Caco-2 (cell line): ENCODE measurements around the gene KNG1. TPM values are rescaled to one million over a fixed set of nuclear protein-coding genes. Genes with fewer than 3 reads are reported as not detected.
A peak's percentile ranks its signal among the peaks of the same experiment; 100 is the strongest.

Experiments used
- BruUV-seq: library from RNA; stranded (reverse); fragments of 400-500 nt; replicated peaks from 2 replicates; lab custom pipeline; 2021; lab: Mats Ljungman, UMichigan
- CTCF ChIA-PET: fragments of 300-600 bp; sonication (Branson Sonifier 250); formaldehyde crosslinking; loops from one replicate; lab custom pipeline; 2022; ENCODE audit warnings: antibody characterized with exemption; lab: Charles Lee
- POLR2A ChIA-PET: fragments of 300-600 bp; sonication (Branson Sonifier 250); formaldehyde crosslinking; loops from one replicate; lab custom pipeline; 2022; ENCODE audit warnings: antibody characterized with exemption; lab: Charles Lee
- DNase-seq, 2 experiments: peaks; one replicate each; pipeline versions ENCODE4 v3.0.0 to v3.0.0-alpha.2; 2020 to 2022
- H3K27me3 ChIP-seq: replicated peaks from 2 replicates; pipeline ENCODE4 v1.6.0; 2011; ENCODE audit warnings: low read length; ENCODE audit not compliant: control insufficient read depth, insufficient read depth
- H3K36me3 ChIP-seq: 2 replicates; pipeline ENCODE4 v1.5.1; 2011; ENCODE audit warnings: low read length; ENCODE audit not compliant: control insufficient read depth, insufficient read depth
- H3K4me1 ChIP-seq: fragments of 250-450 bp; sonication (Bioruptor Pico); 2 replicates; pipeline ENCODE4 v1.5.1; 2020; ENCODE audit warnings: mild to moderate bottlenecking
- H3K4me3 ChIP-seq: 2 replicates; pipeline ENCODE4 v1.5.1; 2011; ENCODE audit warnings: low read depth, mild to moderate bottlenecking, control low read depth, low read length
- H3K9me3 ChIP-seq: fragments of 250-450 bp; sonication (Bioruptor Pico); 2 replicates; pipeline ENCODE4 v1.5.1; 2020; ENCODE audit warnings: mild to moderate bottlenecking, moderate library complexity
- H3K27ac Mint-ChIP-seq: one replicate; pipeline ENCODE4 v1.8.0; 2022; ENCODE audit warnings: mixed read lengths; ENCODE audit not compliant: unreplicated experiment
- H3K27me3 Mint-ChIP-seq: one replicate; pipeline ENCODE4 v1.8.0; 2022; ENCODE audit warnings: mixed read lengths; ENCODE audit not compliant: insufficient read depth, unreplicated experiment
- H3K36me3 Mint-ChIP-seq: one replicate; pipeline ENCODE4 v1.8.0; 2022; ENCODE audit warnings: mild to moderate bottlenecking, mixed read lengths; ENCODE audit not compliant: insufficient read depth, unreplicated experiment
- H3K4me1 Mint-ChIP-seq: one replicate; pipeline ENCODE4 v1.8.0; 2022; ENCODE audit warnings: low read depth, mixed read lengths; ENCODE audit not compliant: unreplicated experiment
- H3K4me3 Mint-ChIP-seq: one replicate; pipeline ENCODE4 v1.8.0; 2022; ENCODE audit warnings: mild to moderate bottlenecking, moderate library complexity, mixed read lengths; ENCODE audit not compliant: unreplicated experiment
- H3K9me3 Mint-ChIP-seq: one replicate; pipeline ENCODE4 v1.8.0; 2022; ENCODE audit warnings: mixed read lengths; ENCODE audit not compliant: unreplicated experiment
- intact Hi-C: fragments of 100-400 bp; cut with micrococcal nuclease; formaldehyde crosslinking; loops from one replicate; pipeline ENCODE4 v1.10.0; 2022; ENCODE audit not compliant: unreplicated experiment
- total RNA-seq: library from RNA; stranded (reverse); gene quantifications from 2 replicates; pipeline ENCODE4 v1.2.3, GENCODE V29; 2022
- TF ChIP-seq, protein P1 (sequence below), 2 experiments: fragments of 200-600 bp in 1 of 2; IDR thresholded peaks; 1 replicate in 1 of 2; 2 replicates in 1 of 2; pipeline versions ENCODE4 v1.5.1 to v1.8.0; 2011 to 2022; ENCODE audit warnings: antibody characterized with exemption in 1 of 2, control low read depth in 1 of 2, inconsistent platforms in 1 of 2, low read depth in 1 of 2, low read length in 1 of 2, mild to moderate bottlenecking in 1 of 2, moderate library complexity in 1 of 2; ENCODE audit not compliant: insufficient read depth in 1 of 2, severe bottlenecking in 1 of 2, unreplicated experiment in 1 of 2

The KNG1 gene
- total RNA-seq, 1 experiment from 2014 or later, result 9.5 TPM

DNA sequence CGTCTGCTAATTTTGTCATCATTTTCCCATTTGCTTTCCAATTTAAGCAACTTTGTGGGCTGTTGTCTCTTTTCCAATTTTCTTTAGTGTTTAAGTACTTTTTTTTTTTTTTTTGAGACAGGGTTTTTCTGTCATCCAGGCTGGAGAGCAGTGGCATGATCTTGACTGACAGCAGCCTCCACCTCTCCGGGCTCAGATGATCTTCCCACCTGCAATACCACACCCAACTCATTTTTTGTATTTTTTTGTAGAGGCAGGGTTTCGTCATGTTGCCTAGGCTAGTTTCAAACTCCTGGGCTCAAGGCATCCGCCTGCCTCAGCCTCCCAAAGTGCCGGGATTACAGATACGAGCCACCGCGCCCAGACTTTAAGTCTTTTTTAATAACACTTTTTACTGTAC is 40.1 kb downstream of the KNG1 start:
- H3K4me3 Mint-ChIP-seq, result no peak overlapping the region
- no peaks in the 10 kb centered on the region for H3K9me3 Mint-ChIP-seq
- H3K27me3 Mint-ChIP-seq, result no peaks in the 10 kb centered on the region
- Histone ChIP-seq H3K4me3 (no peak overlapping the region), H3K9me3 (no peaks in the 10 kb centered on the region), H3K27me3 (no peaks in the 10 kb centered on the region), H3K4me1 (peaks cover 19% of the 10 kb centered on the region), H3K36me3 (no peaks in the 10 kb centered on the region)
- TF ChIP-seq, protein P1, sequence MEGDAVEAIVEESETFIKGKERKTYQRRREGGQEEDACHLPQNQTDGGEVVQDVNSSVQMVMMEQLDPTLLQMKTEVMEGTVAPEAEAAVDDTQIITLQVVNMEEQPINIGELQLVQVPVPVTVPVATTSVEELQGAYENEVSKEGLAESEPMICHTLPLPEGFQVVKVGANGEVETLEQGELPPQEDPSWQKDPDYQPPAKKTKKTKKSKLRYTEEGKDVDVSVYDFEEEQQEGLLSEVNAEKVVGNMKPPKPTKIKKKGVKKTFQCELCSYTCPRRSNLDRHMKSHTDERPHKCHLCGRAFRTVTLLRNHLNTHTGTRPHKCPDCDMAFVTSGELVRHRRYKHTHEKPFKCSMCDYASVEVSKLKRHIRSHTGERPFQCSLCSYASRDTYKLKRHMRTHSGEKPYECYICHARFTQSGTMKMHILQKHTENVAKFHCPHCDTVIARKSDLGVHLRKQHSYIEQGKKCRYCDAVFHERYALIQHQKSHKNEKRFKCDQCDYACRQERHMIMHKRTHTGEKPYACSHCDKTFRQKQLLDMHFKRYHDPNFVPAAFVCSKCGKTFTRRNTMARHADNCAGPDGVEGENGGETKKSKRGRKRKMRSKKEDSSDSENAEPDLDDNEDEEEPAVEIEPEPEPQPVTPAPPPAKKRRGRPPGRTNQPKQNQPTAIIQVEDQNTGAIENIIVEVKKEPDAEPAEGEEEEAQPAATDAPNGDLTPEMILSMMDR (IDR thresholded peaks at IDR 0.05; ENCODE audit: insufficient read depth in 1 of 2, low read depth in 1 of 2, low read length in 1 of 2, severe bottlenecking in 1 of 2, unreplicated experiment in 1 of 2), result no peak
- H3K36me3 Mint-ChIP-seq, result no peaks in the 10 kb centered on the region
- intact Hi-C loops, result no loop called here
- DNase-seq, result no peak
- H3K4me1 Mint-ChIP-seq, result peaks cover 13% of the 10 kb centered on the region
- POLR2A ChIA-PET, result no interaction called here
- H3K27ac Mint-ChIP-seq, result no peak overlapping the region
- CTCF ChIA-PET, result interaction anchor here (0.7 kb wide), 1 partner anchor 160 kb away, joined by 3 read pairs; no protein-coding TSS in a partner anchor
- BruUV-seq, result no TSS peak

DNA sequence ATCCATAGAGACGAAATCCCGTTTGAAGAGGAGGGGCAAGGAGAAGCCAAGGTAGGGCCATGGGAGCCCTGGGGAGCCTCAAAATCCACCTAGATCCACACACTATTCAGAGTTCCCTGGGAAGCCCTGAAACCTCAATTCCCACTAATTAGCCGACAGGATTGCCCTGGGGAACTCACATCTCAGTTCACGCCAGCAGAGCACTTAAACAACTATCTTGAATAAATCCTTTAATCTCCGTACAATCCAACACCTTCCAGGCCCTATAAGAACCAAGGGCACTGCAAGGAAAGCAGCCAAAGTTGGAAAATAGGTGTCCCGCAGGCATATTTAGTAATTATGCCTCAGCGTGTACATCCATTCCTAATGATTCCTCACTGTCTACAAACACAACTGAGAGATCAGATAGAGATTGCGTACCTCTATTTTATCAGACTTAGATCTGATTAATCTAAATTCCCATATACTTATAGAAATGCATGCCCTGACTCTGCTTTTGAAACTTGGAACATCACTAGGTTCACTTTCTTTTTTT is 40.6 kb downstream of the KNG1 start:
- CTCF ChIA-PET, result no interaction called here
- no peak for DNase-seq
- Mint-ChIP-seq H3K27me3 (no peaks in the 10 kb centered on the region), H3K36me3 (no peaks in the 10 kb centered on the region), H3K27ac (no peak overlapping the region), H3K4me1 (peaks cover 13% of the 10 kb centered on the region), H3K9me3 (no peaks in the 10 kb centered on the region), H3K4me3 (no peak overlapping the region)
- Histone ChIP-seq H3K36me3 (no peaks in the 10 kb centered on the region), H3K27me3 (no peaks in the 10 kb centered on the region), H3K4me3 (no peak overlapping the region), H3K9me3 (no peaks in the 10 kb centered on the region), H3K4me1 (peaks cover 19% of the 10 kb centered on the region)
- POLR2A ChIA-PET, result no interaction called here
- intact Hi-C loops, result no loop called here
- TF ChIP-seq, protein P1 (IDR thresholded peaks at IDR 0.05; ENCODE audit: insufficient read depth in 1 of 2, low read depth in 1 of 2, low read length in 1 of 2, severe bottlenecking in 1 of 2, unreplicated experiment in 1 of 2), result no peak
- no TSS peak for BruUV-seq

DNA sequence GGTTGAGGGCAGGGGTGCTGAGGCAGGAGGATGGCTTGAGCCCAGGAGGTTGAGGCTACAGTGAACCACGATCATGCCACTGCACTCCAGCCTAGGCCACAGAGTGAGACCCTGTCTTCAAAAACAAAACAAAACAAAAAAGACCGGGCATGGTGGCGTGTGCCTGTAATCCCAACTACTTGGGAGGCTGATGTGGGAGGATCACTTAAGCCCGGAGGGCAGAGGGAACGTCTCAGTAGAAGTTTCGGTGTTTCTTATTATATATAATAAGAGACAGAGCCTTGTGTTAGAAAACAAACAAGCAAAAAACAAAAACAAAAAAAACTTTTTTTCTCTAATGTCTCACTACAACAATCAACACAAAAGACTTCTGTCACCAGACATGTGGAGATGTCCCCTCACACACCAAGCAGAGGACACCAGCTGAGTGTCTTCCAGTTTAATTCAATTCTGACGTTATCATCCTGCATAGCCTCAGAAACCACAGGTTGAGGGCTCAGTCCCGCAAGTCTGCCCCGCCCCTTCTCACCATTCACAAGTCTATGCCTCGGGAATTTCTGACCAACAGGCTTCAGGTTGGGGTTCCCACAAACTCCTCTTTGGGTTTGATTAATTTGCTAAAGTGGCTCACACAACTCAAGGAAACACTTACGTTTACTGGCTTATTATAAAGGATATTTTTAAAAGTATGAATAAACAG is 42.2 kb downstream of the KNG1 start:
- Mint-ChIP-seq H3K36me3 (no peaks in the 10 kb centered on the region), H3K27me3 (no peaks in the 10 kb centered on the region), H3K4me3 (no peak overlapping the region), H3K27ac (peak overlapping the region; percentile 86), H3K9me3 (no peaks in the 10 kb centered on the region), H3K4me1 (peaks cover 13% of the 10 kb centered on the region)
- ChIA-PET POLR2A (no interaction called here), CTCF (no interaction called here)
- BruUV-seq, result no TSS peak
- Histone ChIP-seq H3K27me3 (no peaks in the 10 kb centered on the region), H3K9me3 (no peaks in the 10 kb centered on the region), H3K36me3 (no peaks in the 10 kb centered on the region), H3K4me3 (no peak overlapping the region), H3K4me1 (peaks cover 19% of the 10 kb centered on the region)
- intact Hi-C loops, result no loop called here
- no peak for DNase-seq
- TF ChIP-seq, protein P1 (IDR thresholded peaks at IDR 0.05; ENCODE audit: insufficient read depth in 1 of 2, low read depth in 1 of 2, low read length in 1 of 2, severe bottlenecking in 1 of 2, unreplicated experiment in 1 of 2), result no peak
